NCI-H2196 treated with DMSO at 0.1 percent for 48 hours (cell line): Measurements from ENCODE around the gene LSS.

Source experiments
- DNase-seq: peaks from one replicate; lab custom pipeline; 2025; ENCODE audit not compliant: unreplicated experiment; lab: John Stamatoyannopoulos, UW

The LSS gene

DNA sequence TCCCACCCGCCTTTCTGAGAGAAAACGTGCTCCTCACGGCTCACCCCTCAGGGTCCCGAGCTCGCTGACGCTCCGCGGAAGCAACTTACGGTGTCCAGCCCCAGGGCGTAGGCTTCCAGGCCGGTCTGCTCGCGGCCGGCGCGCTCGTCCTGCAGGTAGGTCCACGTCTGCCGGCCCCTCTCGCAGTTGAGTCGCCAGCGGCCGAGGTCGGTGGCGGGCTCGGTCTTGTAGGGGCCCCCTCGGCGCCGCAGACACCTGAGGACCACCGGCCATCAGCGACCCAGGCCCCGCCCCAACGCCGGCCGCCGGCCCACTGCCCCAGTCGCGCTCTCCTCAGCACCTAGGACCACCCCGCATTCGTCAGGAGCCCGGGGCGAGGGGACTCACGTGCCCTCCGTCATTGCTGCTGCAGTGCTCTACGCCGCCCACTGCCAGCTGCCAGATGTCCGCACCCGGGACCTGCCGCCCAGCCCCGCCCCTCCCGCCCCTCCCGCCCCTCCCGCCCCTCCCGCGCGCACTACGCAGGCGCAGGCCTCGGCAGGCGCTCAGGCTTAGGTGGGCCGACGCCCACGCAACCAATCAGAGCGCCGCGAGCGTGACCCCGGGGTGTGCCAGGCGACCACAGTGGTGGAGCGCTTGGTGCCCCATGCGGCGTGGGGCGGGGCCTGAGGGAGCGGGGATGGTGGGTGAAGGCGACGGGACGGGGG is at the start of gene LSS:
Gene LSS, minus strand, starts transcription at position 430 of the 707 bp plus-strand sequence. Its CDS starts 29 bp downstream, at position 401.
- DNase-seq, result peak; percentile 89

- no peak for DNase-seq
Observed at GRCh38 chr21:46274797-46275390, 46.3 kb upstream of the LSS start.

DNA sequence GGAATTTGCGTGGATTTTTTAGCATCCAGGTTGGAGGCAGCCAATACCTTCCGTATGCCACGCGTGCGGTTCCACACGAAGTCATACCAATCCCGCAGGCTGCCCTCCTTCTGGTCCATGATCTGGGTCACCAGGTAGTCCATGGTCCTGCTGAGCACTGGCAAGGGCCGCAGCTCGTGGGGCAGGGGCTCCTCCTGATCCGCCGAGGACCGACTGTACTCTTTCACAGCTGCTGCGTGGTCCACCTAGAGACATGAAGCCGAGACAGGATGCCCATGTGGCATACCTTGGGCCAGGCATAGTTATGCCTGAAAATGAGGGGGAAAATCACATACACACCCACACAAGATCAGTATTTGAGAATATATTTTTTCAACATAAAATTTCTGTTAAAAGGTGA is 44.8 kb upstream of the LSS start:
- no peak for DNase-seq

- DNase-seq, result no peak
Observed at GRCh38 chr21:46269466-46269865, 40.9 kb upstream of the LSS start.

GRCh38 chr21:46268371-46268770 is 39.8 kb upstream of the LSS start:
- no peak for DNase-seq

- no peak for DNase-seq
Observed at GRCh38 chr21:46266946-46267345, 38.4 kb upstream of the LSS start.

- no peak for DNase-seq
Observed at GRCh38 chr21:46265736-46266525, 37.4 kb upstream of the LSS start.

- DNase-seq, result no peak
Observed at GRCh38 chr21:46264690-46265144, 36.1 kb upstream of the LSS start.

DNA sequence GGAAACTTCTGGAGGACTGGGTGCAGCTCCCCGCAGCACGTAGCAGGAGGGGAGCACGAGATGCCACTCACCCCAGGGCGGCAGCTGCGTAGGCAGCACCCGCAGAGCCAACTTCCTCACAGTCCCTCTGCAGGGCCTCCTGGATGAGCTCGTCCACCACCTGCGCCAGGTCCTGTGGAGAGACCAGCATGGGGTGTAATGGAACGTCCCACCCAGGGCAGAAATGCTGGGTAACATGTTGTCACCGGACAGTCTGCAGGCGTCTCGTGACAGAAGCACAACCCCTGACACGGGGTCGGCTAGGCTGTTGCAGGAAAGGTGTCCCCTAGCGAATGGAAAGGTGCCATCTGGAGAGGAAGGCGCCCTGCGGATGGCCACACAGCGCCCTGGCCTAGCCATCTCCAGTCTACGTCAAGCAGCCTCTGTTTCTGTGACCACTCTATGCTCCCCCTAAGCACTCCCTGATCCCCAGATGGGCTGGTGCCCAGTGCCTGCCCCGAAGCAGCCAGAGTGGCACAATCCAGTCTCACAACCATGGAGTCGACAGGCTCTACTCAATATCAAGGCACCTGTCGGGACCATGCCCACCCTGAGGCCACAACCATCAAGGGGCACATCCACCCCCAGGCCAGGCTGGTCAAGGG is 35.6 kb upstream of the LSS start:
- DNase-seq, result no peak

GRCh38 chr21:46256501-46256994 is 28.0 kb upstream of the LSS start:
- no peak for DNase-seq

DNA sequence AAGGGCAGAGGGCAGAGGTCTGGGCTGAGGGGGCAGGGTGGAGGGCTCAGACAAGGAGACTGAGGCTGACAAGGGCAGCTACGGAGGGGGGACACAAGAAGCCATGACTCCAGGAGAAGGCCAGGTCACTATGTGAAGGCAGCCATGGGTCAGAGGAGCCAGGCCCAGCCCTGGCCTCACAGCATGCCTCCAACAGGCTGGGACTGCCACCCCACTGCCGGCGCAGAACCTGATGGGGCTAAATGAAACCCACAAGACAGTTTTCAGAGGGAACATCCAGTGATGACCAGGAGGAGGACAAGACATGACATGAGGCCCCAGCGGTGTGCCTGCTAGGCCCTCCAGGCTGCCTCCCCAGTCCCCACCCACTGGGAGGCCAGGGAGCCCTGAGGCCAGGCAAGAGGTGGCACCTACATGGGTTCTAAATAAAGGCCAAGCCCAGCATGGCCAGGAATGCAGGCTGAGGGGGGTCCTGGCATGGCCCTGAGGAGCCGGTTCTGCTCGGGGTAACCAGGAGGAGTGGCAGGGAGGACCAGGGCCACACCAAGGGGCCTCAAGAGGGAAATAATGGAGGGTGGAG is 27.3 kb upstream of the LSS start:
- no peak for DNase-seq

- DNase-seq, result no peak
Observed at GRCh38 chr21:46255166-46255565, 26.6 kb upstream of the LSS start.

GRCh38 chr21:46254208-46254975 is 25.8 kb upstream of the LSS start:
- DNase-seq, result no peak

DNA sequence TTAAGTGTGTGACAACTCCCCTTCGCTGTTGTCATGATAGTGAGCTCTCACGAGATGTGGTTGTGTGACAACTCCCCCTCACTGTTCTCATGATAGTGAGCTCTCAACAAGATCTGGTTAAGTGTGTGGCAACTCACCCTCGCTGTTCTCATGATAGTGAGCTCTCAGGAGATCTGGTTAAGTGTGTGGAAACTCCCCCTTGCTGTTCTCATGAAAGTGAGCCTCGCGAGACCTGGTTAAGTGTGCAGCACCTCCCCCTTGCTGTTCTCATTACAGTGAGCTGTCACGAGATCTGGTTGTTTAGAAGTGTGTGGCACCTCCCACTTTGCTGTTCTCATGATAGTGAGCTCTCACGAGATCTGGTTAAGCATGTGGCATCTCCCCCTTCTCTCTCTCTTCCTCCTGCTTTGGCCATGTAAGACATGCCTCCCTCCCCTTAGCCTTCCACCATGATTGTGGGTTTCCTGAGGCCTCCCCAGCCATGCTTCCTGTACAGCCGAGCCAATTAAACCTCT is 25.1 kb upstream of the LSS start:
- no peak for DNase-seq

- no peak for DNase-seq
Observed at GRCh38 chr21:46252840-46253239, 24.3 kb upstream of the LSS start.

- DNase-seq, result no peak
Observed at GRCh38 chr21:46250146-46250725, 21.7 kb upstream of the LSS start.

DNA sequence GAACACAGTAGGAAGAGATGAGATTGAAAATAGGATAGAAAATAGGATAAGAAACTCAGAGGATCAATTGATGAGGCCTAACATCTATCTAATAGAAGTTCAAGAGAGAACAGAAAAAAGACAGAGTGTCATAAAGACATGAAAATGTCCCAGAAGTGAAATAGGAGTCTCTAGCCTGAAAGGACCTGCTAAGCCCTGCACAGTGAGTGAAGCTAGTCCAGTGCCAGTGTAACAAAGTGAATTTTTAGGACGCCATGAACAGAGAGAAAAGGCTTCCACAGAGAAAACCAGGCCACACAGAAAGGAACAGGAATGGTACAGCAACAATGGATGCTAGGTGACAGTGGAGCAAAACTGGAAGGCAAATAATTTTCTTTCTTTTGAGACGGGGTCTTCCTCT is 20.3 kb upstream of the LSS start:
- no peak for DNase-seq

DNA sequence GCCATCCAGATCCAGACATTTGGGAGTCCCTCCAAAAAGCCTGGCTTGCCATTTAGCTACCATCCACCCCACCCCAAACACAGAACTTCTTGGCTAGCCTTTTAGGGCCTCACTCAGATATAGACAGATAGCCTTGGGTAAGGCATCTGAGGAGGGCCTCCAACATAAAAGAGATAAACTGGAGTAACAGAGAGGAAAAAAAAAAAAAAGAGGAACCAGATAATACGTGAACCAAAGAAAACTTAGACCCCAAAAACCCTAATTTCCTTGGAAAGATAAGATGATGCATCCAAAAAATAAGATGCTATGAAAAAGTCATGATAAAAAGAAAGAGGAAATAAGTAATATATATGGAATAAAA is 19.8 kb upstream of the LSS start:
- no peak for DNase-seq

DNA sequence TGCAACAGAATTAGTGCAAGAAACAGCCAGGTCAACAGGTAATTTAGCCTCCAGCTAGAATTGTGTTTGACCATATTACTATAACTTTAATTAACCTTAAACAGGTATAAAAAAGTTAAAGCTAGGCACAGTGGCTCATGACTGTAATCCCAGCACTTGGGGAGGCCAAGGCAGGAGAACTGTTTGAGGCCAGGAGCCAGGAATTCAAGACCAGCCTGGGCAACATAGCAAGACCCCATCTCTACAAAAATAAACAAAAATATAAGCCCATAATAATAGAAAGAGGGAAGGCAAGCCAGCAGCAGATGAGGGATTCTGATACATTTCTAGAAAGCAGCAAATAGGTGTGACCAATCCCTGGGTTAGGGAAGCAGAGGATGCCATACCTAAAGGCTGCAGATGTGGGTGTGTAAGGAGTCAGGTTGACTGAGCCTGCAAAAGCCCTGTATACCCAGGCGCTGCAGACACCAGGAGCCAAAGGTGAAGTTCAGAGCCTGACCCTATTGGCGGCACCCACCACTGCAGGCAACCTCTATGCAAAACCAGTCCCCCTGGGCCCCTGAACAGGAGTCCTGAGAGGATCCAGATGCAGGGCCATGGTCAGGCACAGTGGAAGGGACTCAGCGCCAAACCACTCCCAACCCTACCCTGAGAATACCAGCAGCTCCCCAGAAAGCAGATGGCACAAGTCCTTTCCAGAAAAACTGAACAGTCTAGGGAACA is 19.3 kb upstream of the LSS start:
- DNase-seq, result no peak
